ENCODE measurements around the gene IFT27. TPM values are rescaled to one million over a fixed set of nuclear protein-coding genes. Genes with fewer than 3 reads are reported as not detected.

IFT27 gene
- total and polyA plus RNA-seq, 2 experiments from 2014 or later = 56.7 to 60.7 TPM

DNA sequence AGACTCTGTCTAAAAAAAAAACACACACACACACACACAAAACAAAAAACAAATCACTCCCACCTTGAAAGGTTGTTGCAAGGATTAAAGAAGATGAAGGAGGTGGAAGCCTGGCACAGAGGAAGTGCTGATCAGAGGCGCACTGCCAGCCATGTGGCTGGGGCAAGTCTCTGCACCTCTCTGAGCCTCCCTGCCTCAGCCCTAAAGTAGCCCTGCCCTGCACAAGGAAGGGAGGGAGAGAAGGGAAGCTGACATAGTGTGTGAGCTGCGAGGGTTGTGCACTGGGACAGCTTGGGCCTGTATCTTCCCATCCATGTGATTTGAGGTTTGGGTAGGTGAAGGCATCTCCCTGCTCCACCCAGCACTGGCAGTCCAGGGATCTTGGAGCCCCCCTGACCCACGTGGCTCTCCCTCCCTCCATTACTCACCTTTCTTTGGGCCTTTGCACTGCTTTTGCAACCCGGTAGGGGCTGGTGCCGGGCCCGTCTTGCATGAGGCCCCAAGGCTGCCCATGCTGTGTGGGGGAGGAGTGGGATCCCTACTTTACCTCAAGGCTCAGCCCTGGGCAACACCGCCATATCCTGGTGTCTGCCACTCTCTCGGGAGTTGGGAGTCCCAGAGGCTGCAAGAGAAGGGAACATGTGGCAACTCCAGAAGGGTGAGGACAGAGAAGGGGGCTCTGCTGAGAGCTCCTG, 30.5 kb downstream of the IFT27 start:
- no peak for DNase-seq (ENCODE audit: low read depth in 1 of 2, low spot score in 1 of 2)
- no peak overlapping the region for H3K4me3 ChIP-seq
- no peaks in the 10 kb centered on the region for H3K36me3 ChIP-seq
- H3K9me3 ChIP-seq (ENCODE audit: low read depth) = no peaks in the 10 kb centered on the region
- H3K4me1 ChIP-seq (ENCODE audit: low read depth) = no peaks in the 10 kb centered on the region
- TF ChIP-seq CTCF (IDR thresholded peaks at IDR 0.05; ENCODE audit: low read depth, low read length) = no peak
- no peaks in the 10 kb centered on the region for H3K27me3 ChIP-seq
- H3K27ac ChIP-seq = no peak overlapping the region

DNA sequence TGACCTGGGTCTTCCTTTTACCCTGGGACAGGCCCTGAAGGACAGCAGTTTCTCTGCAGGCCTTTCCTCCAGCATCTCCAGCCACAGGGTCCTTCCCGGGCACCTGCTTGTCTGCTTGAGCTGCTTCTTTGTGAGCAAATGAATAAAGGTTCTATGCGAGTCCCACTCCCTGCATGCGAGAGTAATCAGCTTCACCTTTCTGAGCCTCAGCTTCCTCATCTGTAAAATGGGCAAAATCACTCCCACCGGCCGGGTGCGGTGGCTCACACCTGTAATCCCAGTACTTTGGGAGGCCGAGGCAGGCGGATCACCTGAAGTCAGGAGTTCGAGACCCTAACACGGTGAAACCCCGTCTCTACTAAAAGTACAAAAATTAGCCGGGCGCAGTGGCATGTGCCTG, 31.1 kb downstream of the IFT27 start:
- Histone ChIP-seq H3K27me3 (no peaks in the 10 kb centered on the region), H3K4me1 (ENCODE audit: low read depth) (no peaks in the 10 kb centered on the region), H3K36me3 (no peaks in the 10 kb centered on the region), H3K4me3 (no peak overlapping the region), H3K27ac (no peak overlapping the region), H3K9me3 (ENCODE audit: low read depth) (no peaks in the 10 kb centered on the region)
- DNase-seq (ENCODE audit: low read depth in 1 of 2, low spot score in 1 of 2) = no peak
- no peak for TF ChIP-seq CTCF (IDR thresholded peaks at IDR 0.05; ENCODE audit: low read depth, low read length)

DNA sequence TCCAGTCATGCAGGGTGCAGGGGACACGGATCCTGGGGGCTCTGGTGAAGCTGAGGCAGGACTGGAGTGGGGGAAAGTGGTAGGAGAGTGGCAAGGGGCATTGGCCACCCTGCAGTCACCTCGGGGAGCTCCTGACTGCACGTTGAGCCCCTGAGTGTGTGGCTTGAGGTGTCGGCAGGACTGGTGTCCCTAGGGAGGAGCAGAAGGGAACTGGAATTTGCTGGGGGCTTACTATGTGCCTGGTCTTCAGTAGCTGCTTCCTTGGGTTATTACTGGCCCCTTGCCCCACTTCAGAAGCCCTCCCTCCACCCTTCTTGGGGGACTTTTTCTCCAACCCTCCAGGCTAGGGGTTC, 31.5 kb downstream of the IFT27 start:
- Histone ChIP-seq H3K9me3 (ENCODE audit: low read depth) (no peaks in the 10 kb centered on the region), H3K4me1 (ENCODE audit: low read depth) (no peaks in the 10 kb centered on the region)

DNA sequence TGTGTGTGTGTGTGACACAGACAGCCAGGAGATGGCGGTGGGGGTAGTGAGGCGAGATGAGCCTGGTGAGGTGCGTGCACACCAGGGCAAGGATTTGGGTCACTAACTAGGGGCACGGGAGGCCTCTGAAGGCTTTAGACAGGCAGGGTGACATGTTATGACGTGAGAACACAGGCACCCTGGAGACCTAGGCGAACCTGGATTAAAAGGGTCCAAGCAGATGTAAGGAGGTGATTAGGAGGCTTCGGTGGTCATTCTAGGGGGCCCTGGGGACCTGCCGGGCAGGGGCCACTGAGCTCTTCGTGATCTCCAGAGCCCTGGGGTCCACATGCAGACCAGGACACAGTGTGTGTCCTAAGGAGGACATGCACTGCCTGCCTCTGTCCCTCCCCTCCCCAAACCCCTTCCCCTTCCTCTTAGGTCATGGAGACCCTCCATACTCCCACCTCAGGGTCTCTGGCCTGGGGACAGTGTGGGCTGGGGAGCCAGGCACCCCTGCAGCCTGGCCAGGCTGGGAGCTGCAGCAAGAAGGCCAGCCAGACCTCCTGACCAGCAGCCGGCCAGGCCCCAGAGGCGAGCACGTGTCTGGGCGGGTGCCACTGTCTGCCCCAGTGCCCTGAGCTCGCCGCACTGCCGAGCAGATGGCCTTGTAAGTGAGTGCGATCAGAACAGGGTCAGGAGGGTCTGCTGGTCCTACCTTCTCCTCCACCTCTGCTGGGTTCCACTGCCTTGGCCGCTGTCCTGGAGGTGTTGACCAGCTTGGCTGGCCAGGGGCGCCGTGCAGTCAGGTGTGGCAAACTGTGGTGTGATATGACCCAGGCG, 32.1 kb downstream of the IFT27 start:
- TF ChIP-seq CTCF (IDR thresholded peaks at IDR 0.05; ENCODE audit: low read depth, low read length) = no peak
- no peak overlapping the region for H3K27ac ChIP-seq
- no peaks in the 10 kb centered on the region for H3K9me3 ChIP-seq (ENCODE audit: low read depth)
- no peaks in the 10 kb centered on the region for H3K4me1 ChIP-seq (ENCODE audit: low read depth)
- no peaks in the 10 kb centered on the region for H3K36me3 ChIP-seq
- no peak for DNase-seq (ENCODE audit: low read depth in 1 of 2, low spot score in 1 of 2)
- H3K4me3 ChIP-seq = no peak overlapping the region
- H3K27me3 ChIP-seq = no peaks in the 10 kb centered on the region

More for the DNA sequence above, 31.5 kb downstream of the IFT27 start:
- Histone ChIP-seq H3K27me3 (no peaks in the 10 kb centered on the region), H3K4me3 (no peak overlapping the region), H3K36me3 (no peaks in the 10 kb centered on the region), H3K27ac (no peak overlapping the region)
- no peak for TF ChIP-seq CTCF (IDR thresholded peaks at IDR 0.05; ENCODE audit: low read depth, low read length)
- DNase-seq (ENCODE audit: low read depth in 1 of 2, low spot score in 1 of 2) = no peak

- no peaks in the 10 kb centered on the region for H3K36me3 ChIP-seq
- no peaks in the 10 kb centered on the region for H3K4me1 ChIP-seq (ENCODE audit: low read depth)
- no peaks in the 10 kb centered on the region for H3K9me3 ChIP-seq (ENCODE audit: low read depth)
- no peak overlapping the region for H3K27ac ChIP-seq
- no peak for DNase-seq (ENCODE audit: low read depth in 1 of 2, low spot score in 1 of 2)
- no peaks in the 10 kb centered on the region for H3K27me3 ChIP-seq
- H3K4me3 ChIP-seq = no peak overlapping the region
- no peak for TF ChIP-seq CTCF (IDR thresholded peaks at IDR 0.05; ENCODE audit: low read depth, low read length)
These were observed 32.9 kb downstream of the IFT27 start for GRCh38 chr22:36743011-36743410.

All from cardiac muscle cell (in vitro differentiated cells and primary cell).